Activated CD8-positive, alpha-beta memory T cell treated with anti-CD3 and anti-CD28 coated beads, Interleukin-2, amount 50 U/mL, for 1 hour (primary cell): ENCODE results near the gene RFX4.
"Not testable (repeated sequence)": the region's sequence is repeated elsewhere in the genome, so short reads cannot be mapped to it uniquely, and the experiment has no call there.

Experiments used
- DNase-seq: peaks from one replicate; pipeline ENCODE4 v3.0.0-alpha.2; 2020; ENCODE audit errors: extremely low read depth

The RFX4 gene

DNA sequence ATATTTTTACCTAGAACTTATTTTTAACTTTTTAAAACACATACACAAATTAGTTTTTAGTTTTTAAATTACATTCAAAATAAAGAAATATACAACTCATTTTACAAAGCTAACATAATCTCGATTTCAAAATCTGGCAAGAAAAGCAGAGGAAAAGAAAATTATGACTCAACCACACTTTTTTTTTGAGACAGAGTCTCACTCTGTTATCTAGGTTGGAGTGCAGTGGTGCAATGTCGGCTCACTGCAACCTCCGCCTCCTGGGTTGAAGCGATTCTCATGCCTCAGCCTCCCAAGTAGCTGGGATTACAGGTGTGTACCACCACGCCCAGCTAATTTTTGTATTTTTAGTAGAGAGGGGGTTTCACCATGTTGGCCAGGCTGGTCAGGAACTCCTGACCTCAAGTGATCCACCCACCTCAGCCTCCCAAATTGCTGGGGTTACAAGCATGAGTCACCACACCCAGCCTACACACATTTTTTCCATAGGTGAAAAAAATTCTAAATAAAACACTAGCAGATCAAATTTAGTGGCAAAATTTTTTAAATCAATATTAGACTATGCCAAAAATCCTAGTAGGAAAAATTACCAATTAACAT, 143.9 kb downstream of the RFX4 start:
- not testable (repeated sequence) for DNase-seq

DNA sequence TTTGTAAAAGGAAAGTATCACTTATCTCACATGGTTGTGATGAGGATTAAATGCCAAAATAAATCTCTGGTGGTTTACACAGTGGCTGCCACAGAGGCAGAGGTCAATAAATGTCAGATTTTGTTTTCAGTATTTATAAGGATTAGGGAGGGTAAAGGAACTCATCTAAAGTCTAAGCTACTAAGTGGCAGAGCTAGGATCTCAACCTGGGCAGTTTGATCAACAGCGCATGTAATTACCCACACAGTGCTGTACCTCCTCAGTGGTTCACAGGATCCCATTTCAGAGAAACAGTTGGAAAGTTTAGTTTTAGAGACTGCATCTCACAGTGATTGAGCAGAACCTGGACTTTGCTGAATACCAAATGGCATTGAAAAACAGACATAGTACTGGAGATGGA, 146.8 kb downstream of the RFX4 start:
- DNase-seq = no peak

DNA sequence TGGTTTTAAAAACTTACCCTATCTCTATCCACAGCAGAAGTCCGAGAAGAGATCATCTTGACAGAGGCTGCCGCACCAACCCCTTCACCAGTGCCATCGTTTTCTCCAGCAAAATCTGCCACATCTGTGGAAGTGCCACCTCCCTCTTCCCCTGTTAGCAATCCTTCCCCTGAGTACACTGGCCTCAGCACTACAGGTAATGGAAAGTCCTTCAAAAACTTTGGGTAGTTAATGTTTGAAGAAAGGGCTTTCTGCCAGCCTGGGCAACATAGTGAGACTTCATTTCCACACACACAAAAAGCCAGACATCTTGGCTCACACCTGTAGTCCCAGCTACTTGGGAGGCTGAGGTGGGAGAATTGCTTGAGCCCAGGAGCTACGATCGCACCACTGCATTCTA, 150.1 kb downstream of the RFX4 start:
- DNase-seq = no peak

DNA sequence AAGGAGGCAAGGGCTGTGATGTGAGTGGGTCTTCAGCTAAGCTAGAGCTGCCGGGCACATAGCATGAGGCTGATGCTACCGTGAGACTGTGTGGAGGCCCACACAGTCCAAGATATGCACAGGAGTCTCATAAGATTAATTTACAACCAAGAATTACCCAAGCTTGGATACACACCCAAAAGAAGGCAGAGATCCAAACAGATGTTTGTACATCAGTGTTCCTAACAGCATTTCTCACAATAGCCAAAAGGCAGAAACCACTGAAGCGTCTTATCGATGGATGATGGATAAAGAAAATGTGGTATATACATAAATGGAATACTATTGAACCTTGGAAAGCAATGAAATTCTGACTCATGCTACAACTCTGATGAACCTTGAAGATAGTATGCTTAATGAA, 150.9 kb downstream of the RFX4 start:
- DNase-seq = no peak

DNA sequence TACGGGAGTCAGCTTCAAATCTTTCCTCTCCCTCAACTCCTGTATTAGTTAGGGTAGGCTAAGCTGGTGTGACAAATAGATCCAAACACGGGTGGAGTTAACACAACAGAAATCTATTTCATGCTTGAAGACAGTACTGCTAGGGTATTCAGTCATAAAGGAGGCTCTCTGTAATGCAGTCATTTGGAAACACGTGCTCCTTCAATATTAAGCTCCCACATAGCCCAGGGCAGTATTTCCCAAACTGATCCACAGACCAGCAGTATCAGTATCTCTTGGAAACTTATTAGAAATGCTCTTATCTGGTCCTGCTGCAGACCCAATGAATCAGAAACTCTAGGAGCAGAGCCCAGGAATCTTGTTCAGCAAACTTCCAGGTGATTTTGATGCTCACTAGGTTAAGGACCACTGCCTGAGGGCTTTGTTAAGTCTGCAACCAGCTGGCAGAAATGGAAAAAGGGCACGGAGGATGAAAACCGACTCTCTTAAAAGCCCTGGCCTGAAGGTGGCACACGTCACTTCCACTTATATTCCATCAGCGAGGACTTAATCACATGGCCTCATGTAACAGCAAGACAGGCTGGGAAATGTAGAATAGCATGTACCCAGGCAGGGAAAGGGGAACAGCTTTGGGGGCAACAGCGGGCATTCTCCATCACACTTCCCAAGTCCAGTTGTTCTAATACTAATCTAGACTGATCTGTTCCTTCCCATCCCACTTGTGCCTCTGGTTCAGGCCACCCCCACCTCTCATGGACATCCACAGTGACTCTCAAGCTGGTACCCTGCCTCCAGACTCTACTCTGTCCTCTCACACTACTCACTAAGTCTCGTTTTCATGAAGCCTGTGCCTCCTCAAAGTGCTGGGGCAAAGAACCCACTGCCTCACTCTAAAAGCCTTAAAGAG, 153.5 kb downstream of the RFX4 start:
- no peak for DNase-seq

DNA sequence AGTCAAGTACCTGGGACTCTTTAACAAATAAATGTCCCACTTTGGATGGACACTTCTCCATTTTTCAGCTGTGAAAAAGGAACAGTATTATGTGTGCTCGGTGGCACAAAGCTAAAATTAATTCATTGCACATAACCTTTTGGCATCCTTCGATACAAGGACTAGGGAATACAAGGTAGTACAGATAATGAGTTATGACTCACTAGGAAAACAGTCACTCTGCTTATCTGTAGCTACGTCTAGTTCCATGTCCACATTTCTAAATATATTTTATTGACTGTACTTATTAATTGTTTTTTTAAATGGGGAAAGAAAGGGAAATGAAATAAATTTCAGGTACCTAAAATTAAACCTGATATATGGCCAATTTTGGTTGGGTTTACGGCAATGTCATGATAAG, 156.5 kb downstream of the RFX4 start:
- DNase-seq = no peak

DNA sequence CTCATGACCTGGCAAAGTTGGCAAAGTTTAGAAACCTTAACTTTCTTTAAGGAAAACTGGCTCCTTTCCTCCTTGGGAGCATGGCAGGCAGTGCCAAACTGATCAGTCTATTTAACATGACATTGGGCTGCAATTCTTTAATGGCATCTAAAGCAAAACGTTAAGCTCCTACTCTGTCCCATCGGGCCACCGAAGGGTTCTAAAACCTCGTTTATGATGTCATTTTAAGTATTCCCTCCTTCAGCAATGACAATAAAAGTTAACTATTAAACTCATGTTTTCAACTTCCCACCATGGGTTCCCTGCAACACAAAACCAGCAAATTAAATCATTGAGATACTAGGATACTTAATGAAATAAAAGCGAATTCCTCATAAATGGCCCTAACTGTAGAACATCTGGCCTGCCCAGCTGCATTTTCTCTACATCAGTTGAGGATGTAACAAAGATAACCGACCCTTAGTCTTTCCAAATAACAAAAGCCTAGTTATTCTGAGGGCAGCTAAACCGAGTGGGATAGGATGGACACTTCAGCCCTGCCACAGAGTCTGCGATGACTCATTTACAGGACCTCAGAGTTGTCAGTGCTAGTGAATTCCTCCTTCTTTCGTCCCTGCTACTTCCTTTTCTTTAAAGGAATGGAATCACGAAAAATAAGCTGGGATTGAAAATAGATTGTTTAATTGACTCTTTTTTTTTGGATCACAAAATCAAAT, 157.2 kb downstream of the RFX4 start:
- no peak for DNase-seq

DNA sequence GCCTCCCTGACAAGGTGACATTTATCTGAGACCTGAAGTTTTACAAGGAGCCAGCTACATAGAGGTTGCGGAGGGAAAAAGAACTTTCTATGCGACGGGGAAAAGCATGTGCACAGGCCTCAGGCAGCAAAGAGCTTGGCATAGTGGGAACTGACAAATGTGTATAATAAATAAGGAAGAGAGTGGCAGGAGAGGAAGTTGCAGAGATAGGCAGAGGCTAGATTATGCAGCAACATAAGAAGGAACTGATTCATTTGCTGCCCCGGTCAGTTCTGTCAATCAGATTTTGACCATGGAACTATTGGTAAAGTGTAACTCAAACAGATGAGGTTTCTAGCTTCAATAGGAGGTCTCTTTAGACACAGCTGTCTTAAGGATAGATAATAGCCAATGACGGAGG, 158.0 kb downstream of the RFX4 start:
- DNase-seq = no peak

DNA sequence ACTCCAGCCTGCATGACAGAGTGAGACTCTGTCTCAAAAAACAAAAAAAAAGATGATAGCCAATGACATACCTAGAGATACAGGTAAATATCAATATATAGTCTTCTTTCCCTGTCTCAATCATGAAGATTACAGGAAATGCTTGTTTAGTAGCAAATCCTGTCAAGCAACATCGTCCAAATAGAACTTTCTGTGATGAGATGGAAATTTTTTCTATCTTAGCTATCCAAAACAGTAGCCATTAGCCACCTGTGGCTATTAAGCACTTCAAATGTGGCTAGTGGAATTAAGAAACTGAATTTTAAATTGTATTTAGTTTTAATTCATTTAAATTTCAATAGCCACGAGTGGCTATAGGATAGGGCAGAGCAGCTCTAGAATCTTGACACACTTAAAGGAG, 158.4 kb downstream of the RFX4 start:
- DNase-seq = no peak

DNA sequence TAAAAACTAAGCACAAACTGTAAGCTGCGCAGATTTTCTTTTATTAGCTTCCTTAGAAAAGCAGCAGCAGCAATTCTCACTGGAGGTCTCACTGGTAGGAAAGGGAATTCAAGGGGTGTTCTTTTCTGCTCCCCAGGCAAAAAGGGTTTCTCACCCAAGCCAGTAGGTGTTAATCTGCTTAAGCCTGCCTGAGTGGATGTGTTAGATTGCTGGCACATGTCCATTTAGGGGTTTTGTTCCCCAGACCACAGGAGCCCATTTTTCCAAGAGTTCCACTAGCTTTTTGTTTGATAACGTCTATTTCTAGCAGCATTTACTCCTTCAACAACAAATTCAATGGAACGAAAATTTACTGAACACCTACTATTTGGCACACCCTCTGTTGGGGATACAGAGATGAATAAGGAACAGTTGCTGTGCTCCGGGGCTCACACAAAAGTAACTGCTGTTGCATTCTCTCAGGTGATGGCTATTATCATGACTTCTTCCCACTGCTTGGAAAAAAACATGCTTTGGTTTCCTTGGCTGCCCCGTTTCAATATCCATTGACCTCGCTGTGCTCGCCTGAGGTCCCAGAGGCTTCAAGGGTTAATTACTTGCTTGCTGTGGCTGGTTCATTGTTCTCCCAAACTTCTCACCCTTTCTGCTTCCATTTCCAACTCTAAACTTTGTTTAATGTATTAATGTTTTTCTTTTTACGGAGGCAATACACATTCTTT, 160.6 kb downstream of the RFX4 start:
- DNase-seq = no peak

DNA sequence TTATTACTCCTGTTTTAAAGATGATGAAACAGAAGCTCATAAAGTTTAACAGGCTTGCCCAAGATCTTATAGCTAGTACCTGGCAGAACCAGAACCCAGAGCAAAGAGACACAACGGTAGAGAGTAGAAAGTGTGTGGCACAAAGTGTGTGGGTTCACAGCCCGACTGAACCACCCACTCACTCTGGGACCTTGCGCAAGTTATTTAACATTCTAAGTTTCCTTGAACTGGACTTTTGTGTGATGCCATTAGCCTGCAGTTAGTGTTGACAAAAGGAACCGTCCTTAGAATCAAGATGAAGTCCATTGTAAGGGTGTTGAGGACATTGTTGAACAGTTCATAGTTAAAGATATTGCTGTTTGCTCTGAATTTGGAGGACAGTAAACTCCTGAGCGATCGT, 161.8 kb downstream of the RFX4 start:
- DNase-seq = no peak

DNA sequence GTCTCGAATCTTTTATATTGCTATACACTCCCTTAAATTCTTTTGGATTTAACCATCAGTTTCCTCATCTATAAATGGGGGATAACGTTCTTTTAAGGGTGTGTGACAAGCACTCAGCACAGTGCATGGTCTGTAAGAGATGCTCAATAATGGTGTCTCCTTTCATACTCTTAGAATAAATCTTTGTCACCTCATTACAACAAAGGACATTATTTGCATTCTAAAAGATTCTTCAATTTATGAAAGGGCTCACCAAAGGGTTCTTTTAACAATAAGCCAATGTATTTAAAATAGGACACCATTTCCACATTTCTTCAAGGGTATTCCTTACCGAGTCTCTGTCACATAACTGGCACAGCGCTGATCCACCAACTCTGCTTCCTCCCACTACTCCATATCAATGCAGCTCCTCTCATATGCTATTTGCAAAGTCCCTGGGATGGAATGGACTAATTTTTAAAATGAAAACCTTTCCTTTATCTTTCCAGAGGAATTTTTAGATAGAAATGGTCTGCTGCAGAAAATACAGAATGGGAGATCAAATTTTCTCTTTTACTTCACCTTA, 162.5 kb downstream of the RFX4 start:
- no peak for DNase-seq

DNA sequence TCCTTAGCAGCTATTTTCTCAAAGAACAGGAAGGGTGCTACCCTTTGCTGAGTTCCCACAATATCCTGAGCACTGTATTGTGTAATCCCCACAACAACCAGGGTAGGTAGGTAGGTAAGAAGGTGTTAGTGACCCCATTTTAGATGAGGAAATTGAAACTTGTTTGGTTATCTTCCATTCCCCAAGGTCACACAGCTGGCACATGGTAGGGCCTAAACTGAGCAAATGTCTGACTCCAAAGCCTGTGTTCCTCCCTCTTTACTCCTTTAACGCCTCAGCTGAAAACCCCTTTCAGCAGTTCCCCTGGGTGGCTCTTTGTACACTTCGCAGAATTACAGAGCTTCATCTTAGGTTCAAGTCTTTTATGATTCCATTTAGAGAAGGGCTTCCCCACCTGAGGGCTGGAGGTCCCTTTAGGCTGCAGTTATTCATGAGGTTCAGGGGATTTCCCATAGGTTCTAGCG, 165.2 kb downstream of the RFX4 start:
- DNase-seq = no peak

DNA sequence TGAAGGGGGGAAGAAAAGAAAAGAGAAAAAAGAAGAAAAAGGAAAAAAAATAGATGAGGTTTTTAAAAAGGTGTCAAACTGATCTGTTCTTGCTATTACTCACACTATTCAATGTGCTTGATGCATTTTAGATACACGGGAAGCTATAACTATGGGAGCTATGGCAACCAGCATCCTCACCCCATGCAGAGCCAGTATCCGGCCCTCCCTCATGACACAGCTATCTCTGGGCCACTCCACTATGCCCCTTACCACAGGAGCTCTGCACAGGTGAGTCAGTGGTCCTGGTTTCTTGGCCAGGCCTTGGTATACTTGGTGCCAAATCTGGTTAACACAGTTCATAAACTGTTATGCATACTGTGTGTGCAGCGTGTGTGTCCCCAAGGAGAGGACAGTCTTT, 167.7 kb downstream of the RFX4 start:
- no peak for DNase-seq

DNA sequence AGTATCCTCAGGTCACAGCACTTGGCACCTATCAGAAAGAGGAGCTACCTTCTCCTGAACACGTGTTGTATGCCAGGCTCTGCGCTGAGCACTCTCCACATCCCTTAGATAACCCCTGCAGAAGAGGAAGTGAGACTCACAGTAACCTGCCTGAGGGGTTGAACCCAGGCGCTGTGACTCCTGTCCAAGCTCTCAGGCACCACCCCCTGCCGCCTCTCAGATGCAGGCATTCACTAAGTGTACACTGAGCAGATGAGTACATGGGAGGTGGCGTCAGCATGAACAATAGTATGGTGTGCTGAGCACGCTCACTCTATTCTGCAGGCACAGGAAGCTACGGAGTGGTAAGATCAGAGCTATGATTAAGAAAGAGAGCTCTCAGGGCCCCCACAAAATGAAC, 170.7 kb downstream of the RFX4 start:
- DNase-seq = no peak

DNA sequence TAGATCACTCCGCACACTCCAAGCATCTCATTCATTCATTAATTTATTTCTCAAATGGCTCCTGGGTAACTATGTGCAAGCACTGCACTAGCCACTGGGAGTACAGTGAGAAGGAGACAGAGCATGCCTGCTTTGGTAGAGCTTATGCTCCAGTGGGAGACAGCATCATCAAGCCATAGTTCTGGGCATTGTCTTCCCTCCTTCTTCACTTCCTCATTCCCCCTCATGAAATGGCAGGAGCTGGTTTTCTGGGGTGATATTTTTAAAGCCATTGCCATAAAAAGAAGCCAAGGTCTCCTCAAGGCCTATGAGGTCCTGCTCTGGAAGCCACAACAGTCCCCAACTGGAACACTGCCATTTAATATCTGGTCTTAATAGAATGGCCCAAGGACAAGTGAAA, 171.5 kb downstream of the RFX4 start:
- DNase-seq = no peak

DNA sequence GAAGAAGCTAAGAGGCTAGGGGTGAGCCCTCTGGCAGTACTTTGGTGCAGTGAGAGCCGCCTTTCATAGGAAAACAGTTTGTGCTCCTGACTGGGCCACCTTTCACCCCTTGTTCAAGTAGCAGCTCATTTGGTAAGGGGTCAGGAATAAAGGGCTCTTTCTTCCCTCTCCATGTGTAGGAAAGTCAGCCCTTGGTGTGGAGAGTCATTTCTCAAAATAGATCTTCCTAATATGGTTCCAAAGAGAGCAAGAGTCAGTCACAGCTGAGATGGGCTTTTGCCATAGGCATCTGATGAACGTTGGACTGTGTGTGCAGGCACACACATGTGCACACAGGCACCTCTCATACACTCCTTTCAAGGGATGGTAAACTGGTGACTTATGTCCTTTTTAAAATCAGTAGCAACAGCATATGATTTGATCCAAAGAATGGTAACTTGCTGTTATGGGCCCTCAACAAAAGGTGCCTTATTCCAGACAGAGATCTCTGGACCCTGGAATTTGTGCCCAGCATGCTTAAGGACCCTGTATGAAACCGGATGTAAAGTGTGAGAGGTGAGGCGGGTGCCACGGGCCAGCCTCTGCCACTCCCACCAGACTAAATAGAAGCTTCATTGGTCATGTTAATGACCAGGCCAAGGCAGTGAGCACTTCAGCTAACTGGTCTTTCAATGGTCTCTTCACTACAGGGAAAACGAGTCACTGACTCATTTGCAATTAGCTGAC, 175.0 kb downstream of the RFX4 start:
- no peak for DNase-seq

DNA sequence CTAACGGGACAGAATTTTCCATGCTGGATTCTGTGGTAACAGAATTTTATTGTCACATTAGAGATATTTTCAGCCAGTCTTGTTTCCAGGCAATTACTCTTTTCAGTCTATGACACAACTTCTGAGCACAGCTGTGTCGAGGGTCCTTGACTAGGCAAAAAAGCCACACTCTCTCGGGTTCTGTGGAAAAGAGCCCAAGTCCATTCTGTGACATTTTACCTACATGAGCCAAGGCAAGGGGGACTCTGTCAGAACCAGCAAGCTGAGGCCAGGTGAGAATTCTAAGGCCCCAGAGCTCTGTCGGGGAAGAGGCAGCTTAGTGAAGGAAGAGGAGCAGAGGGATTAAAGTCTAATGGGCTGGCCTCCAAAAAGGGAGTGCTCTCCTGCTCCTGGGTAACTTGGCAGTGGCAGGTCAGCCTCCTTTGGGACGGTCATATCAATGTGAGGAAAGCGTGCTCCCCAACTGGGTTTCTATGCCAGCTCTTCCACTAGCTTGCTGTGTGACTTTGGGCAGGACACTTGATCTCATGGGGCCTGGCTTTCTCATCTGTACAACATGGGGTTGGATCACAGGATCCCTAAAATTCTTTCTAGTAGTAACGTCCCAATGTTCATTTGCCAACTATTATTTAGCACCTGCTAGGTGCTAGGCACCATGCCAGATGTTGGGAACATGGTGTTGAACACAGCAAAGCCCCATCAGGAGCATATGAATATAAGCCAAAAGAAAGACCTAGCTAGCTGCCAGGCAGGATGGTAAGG, 175.7 kb downstream of the RFX4 start:
- no peak for DNase-seq

DNA sequence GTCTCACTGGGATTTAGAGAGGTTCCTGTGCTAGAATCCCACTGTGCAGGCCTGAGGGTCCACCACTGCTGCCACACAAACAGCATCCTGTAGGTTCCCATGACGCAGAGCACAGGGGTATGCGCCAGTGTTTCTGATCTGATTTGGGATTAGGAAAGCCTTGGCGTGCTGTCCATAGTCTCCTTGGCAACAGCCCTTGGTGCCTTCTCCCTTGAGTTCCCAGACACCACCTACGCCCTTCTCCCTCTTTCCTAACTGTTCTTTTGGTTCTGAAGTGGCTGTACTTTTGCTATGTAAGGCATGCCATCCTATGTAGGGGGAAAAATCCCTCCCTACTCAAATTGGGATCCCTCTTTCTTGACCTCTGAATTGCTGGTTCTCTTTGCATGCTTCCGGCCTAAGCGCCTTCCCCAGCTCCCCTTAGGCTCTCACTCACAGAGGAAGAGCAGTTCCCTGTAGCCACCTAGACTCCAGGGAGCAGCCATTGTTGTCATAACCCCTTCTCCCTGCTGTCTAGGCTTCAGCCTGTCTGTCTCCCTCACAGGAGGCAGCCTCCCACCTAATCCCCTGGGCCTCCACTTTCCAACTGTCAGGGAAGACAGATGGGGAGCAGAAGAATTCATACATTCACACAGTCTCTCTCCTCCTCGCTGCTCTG, 176.9 kb downstream of the RFX4 start:
- DNase-seq = no peak

DNA sequence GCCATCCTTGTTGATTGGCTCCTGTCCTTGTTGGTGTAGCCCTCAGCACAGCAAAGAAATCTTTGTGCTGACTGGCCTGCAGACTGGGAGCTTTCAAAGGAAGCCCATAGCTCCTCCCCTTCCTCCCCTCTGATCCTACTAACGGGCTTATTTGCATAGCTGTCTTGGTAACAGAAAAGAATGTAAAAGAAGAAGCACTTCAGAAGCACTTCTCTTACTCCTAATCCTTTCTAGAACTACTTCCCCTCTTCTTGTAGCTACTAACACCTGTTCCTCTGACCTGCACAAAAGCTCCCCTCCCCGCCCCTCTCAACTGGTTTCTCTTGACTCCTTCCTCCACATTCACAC, 177.4 kb downstream of the RFX4 start:
- no peak for DNase-seq
